ACC112 (cell line): ENCODE results near the gene ADGRG2.

ENCODE experiments used
- H2AFZ ChIP-seq: fragments of 200-600 bp; sonication (generic); one replicate; pipeline ENCODE4 v1.6.0; 2017; ENCODE audit warnings: antibody characterized with exemption, low read length; ENCODE audit not compliant: unreplicated experiment
- H3K27ac ChIP-seq: fragments of 200-600 bp; sonication (generic); 2 replicates; pipeline ENCODE4 v1.5.1; 2014; ENCODE audit warnings: low read depth, mild to moderate bottlenecking, antibody characterized with exemption, low read length, moderate library complexity
- H3K27me3 ChIP-seq: fragments of 200-600 bp; sonication (generic); 2 replicates; pipeline ENCODE4 v1.6.1; 2014; ENCODE audit warnings: mild to moderate bottlenecking, antibody characterized with exemption, low read length, moderate library complexity, mixed read lengths; ENCODE audit not compliant: insufficient read depth
- H3K36me3 ChIP-seq: fragments of 200-600 bp; sonication (generic); 2 replicates; pipeline ENCODE4 v1.6.1; 2016; ENCODE audit warnings: mild to moderate bottlenecking, antibody characterized with exemption, low read length, moderate library complexity, mixed read lengths; ENCODE audit not compliant: insufficient read depth
- H3K4me1 ChIP-seq: fragments of 200-600 bp; sonication (generic); one replicate; pipeline ENCODE4 v1.6.1; 2016; ENCODE audit warnings: low read length, mixed read lengths; ENCODE audit not compliant: insufficient read depth, unreplicated experiment, control insufficient read depth
- H3K4me3 ChIP-seq: fragments of 200-600 bp; sonication (generic); 2 replicates; pipeline ENCODE4 v1.5.1; 2014; ENCODE audit warnings: mild to moderate bottlenecking, low read depth, low read length
- H3K79me2 ChIP-seq: fragments of 200-600 bp; sonication (generic); one replicate; pipeline ENCODE4 v1.6.0; 2016; ENCODE audit warnings: low read length; ENCODE audit not compliant: control insufficient read depth, unreplicated experiment, insufficient read depth

ADGRG2 gene

GRCh38 chrX:19007011-19007410 is 115.3 kb downstream of the ADGRG2 start:
- Histone ChIP-seq H3K36me3 (no peaks in the 10 kb centered on the region), H3K4me3 (no peak overlapping the region), H3K4me1 (no peaks in the 10 kb centered on the region), H3K27me3 (no peaks in the 10 kb centered on the region), H3K27ac (no peak overlapping the region), H2AFZ (no peak overlapping the region), H3K79me2 (no peaks in the 10 kb centered on the region)

DNA sequence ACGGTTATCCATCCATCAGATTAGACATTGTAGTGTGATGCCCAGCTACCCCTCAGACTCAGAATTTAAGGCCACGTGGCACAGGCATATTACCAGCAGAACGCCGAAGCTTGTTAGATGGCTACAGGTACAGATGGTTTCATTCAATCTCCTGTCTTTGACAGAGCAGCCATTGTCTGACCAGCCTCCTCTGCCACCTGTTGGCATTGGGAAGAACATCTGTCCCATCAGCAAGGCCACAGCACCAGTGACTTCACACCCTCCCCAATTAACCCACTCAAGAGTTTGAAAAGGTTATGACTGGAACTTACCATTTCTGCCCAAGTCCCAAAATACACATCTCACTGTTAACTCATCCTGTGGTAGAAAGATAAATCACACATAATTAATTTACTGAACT is 116.4 kb downstream of the ADGRG2 start:
- no peaks in the 10 kb centered on the region for H3K4me1 ChIP-seq
- no peak overlapping the region for H3K27ac ChIP-seq
- no peaks in the 10 kb centered on the region for H3K27me3 ChIP-seq
- no peaks in the 10 kb centered on the region for H3K36me3 ChIP-seq
- no peak overlapping the region for H2AFZ ChIP-seq
- H3K4me3 ChIP-seq = no peak overlapping the region
- no peaks in the 10 kb centered on the region for H3K79me2 ChIP-seq

GRCh38 chrX:19003756-19004155 is 118.5 kb downstream of the ADGRG2 start:
- H3K79me2 ChIP-seq = no peaks in the 10 kb centered on the region
- H3K4me1 ChIP-seq = peaks cover 2% of the 10 kb centered on the region
- no peaks in the 10 kb centered on the region for H3K27me3 ChIP-seq
- H3K4me3 ChIP-seq = no peak overlapping the region
- no peak overlapping the region for H2AFZ ChIP-seq
- no peak overlapping the region for H3K27ac ChIP-seq
- no peaks in the 10 kb centered on the region for H3K36me3 ChIP-seq

GRCh38 chrX:18998653-18999052 is 123.6 kb downstream of the ADGRG2 start:
- Histone ChIP-seq H2AFZ (no peak overlapping the region), H3K36me3 (no peaks in the 10 kb centered on the region), H3K79me2 (no peaks in the 10 kb centered on the region), H3K27me3 (no peaks in the 10 kb centered on the region), H3K4me1 (peaks cover 34% of the 10 kb centered on the region), H3K27ac (no peak overlapping the region), H3K4me3 (no peak overlapping the region)

GRCh38 chrX:18997916-18998315 is 124.4 kb downstream of the ADGRG2 start:
- no peak overlapping the region for H3K27ac ChIP-seq
- H2AFZ ChIP-seq = peak overlapping the region; percentile 14
- H3K27me3 ChIP-seq = no peaks in the 10 kb centered on the region
- peaks cover 35% of the 10 kb centered on the region for H3K4me1 ChIP-seq
- no peaks in the 10 kb centered on the region for H3K36me3 ChIP-seq
- no peaks in the 10 kb centered on the region for H3K79me2 ChIP-seq
- no peak overlapping the region for H3K4me3 ChIP-seq

GRCh38 chrX:18996536-18996935 is 125.7 kb downstream of the ADGRG2 start:
- Histone ChIP-seq H3K79me2 (no peaks in the 10 kb centered on the region), H3K27ac (no peak overlapping the region), H3K27me3 (no peaks in the 10 kb centered on the region)

DNA sequence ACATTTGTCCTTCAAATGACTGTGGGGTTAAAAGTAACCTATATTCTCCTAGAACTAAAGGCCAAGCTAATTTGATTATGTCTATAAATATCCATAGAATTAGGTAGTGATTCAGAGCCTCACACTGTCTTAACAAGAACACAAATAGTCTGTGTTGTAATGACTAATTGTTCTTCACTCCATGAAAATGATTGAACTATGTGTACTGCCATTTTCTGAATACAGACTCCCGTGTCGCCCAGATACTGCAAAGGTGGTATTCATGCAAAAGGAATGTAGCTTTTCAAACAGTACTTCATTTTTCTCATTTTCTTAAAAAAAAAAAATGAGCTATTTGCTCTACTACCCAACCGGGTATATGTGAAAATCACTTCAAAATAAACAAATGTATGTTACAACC is 127.0 kb downstream of the ADGRG2 start:
- Histone ChIP-seq H2AFZ (peak overlapping the region; percentile 91), H3K4me3 (peak overlapping the region; percentile 68), H3K4me1 (peaks cover 35% of the 10 kb centered on the region)

More at GRCh38 chrX:18996536-18996935, 125.7 kb downstream of the ADGRG2 start:
- Histone ChIP-seq H2AFZ (no peak overlapping the region), H3K4me1 (peaks cover 35% of the 10 kb centered on the region), H3K36me3 (no peaks in the 10 kb centered on the region), H3K4me3 (no peak overlapping the region)

DNA sequence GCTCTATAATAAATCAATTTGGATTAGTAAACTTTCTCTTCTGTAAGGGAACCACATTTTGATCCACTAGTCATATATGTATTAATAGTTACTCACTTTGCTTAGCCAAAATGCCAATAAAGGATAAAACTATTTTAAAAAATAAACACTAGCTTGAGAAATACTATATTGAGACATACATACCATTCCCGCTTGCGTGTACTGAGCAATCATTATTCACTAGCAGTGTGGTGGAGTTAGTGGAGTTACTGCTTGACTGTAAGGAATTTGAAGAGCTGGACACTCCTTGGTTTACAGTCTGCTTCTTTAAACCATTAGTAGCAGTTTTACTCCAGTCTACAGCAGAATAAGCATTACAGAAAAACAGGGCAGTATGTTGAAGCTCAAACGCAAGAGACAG is 127.6 kb downstream of the ADGRG2 start:
- Histone ChIP-seq H3K4me3 (peak overlapping the region; percentile 68), H3K27me3 (no peaks in the 10 kb centered on the region), H2AFZ (peak overlapping the region; percentile 91), H3K4me1 (peaks cover 35% of the 10 kb centered on the region), H3K36me3 (no peaks in the 10 kb centered on the region), H3K79me2 (no peaks in the 10 kb centered on the region), H3K27ac (peak overlapping the region; percentile 100)

More for the DNA sequence above, 127.0 kb downstream of the ADGRG2 start:
- Histone ChIP-seq H3K27me3 (no peaks in the 10 kb centered on the region), H3K79me2 (no peaks in the 10 kb centered on the region), H3K36me3 (no peaks in the 10 kb centered on the region), H3K27ac (peak overlapping the region; percentile 100)

- H3K27ac ChIP-seq = no peak overlapping the region
- no peaks in the 10 kb centered on the region for H3K27me3 ChIP-seq
- H2AFZ ChIP-seq = no peak overlapping the region
- H3K36me3 ChIP-seq = no peaks in the 10 kb centered on the region
- H3K4me1 ChIP-seq = peaks cover 28% of the 10 kb centered on the region
- H3K79me2 ChIP-seq = no peaks in the 10 kb centered on the region
- no peak overlapping the region for H3K4me3 ChIP-seq
Observed at GRCh38 chrX:18992829-18993228, 129.4 kb downstream of the ADGRG2 start.

DNA sequence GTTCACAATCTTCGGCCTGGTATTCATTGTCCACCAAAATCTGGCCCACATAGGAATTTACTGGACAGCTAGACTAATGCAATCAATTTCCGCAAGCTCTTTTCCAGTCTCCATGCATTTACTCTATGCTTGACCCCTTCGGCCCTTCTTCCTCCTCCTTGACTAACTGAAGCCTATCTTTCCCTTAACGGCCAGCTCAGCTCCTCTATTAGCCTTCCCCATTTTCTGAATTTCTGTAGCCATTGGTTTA is 137.2 kb downstream of the ADGRG2 start:
- Histone ChIP-seq H2AFZ (peak overlapping the region; percentile 96), H3K27ac (peak overlapping the region; percentile 86), H3K4me1 (peaks cover 14% of the 10 kb centered on the region), H3K4me3 (peak overlapping the region; percentile 99), H3K36me3 (no peaks in the 10 kb centered on the region), H3K79me2 (peaks cover 22% of the 10 kb centered on the region), H3K27me3 (no peaks in the 10 kb centered on the region)

GRCh38 chrX:18984381-18985185 is 137.7 kb downstream of the ADGRG2 start:
- H3K79me2 ChIP-seq = peaks cover 22% of the 10 kb centered on the region
- H2AFZ ChIP-seq = peak overlapping the region; percentile 99
- H3K27me3 ChIP-seq = no peaks in the 10 kb centered on the region
- peak overlapping the region; percentile 86 for H3K27ac ChIP-seq
- H3K4me3 ChIP-seq = peak overlapping the region; percentile 99
- H3K4me1 ChIP-seq = peaks cover 14% of the 10 kb centered on the region
- no peaks in the 10 kb centered on the region for H3K36me3 ChIP-seq
